Activated CD4-positive, alpha-beta memory T cell treated with anti-CD3 and anti-CD28 coated beads, Interleukin-2, amount 10 ng/mL, durations not matched to agents 7 days and 5 days (primary cell): ENCODE data around the gene ZNF662. TPM values are rescaled to one million over a fixed set of nuclear protein-coding genes. Genes with fewer than 3 reads are reported as not detected.
"Not testable (repeated sequence)": the region's sequence is repeated elsewhere in the genome, so short reads cannot be mapped to it uniquely, and the experiment has no call there.

Experiments
- CTCF ChIA-PET: fragments of 350-600 bp; sonication (Branson Sonifier 250); formaldehyde crosslinking; loops from one replicate; lab custom pipeline; 2021; ENCODE audit warnings: antibody characterized with exemption, inconsistent platforms; lab: Charles Lee
- POLR2A ChIA-PET: fragments of 350-600 bp; sonication (Branson Sonifier 250); formaldehyde crosslinking; loops from one replicate; lab custom pipeline; 2021; ENCODE audit warnings: antibody characterized with exemption; lab: Charles Lee
- DNase-seq: peaks from one replicate; pipeline ENCODE4 v3.0.0-alpha.2; 2020
- H3K27ac Mint-ChIP-seq: one replicate; pipeline ENCODE4 v1.8.0; 2021; ENCODE audit warnings: mild to moderate bottlenecking, mixed read lengths
- H3K27me3 Mint-ChIP-seq: one replicate; pipeline ENCODE4 v1.8.0; 2021; ENCODE audit warnings: mixed read lengths
- H3K36me3 Mint-ChIP-seq: one replicate; pipeline ENCODE4 v1.8.0; 2021; ENCODE audit warnings: low read depth, mixed read lengths
- H3K4me1 Mint-ChIP-seq: one replicate; pipeline ENCODE4 v1.8.0; 2021; ENCODE audit warnings: mixed read lengths
- H3K4me3 Mint-ChIP-seq: one replicate; pipeline ENCODE4 v1.8.0; 2021; ENCODE audit warnings: mild to moderate bottlenecking, mixed read lengths
- H3K9me3 Mint-ChIP-seq: one replicate; pipeline ENCODE4 v1.8.0; 2021; ENCODE audit warnings: mixed read lengths
- total RNA-seq, 2 experiments: library from RNA; stranded (reverse); gene quantifications; one replicate each; pipeline ENCODE4 v1.2.3, GENCODE V29; 2021

The ZNF662 gene
- total RNA-seq, 2 experiments from 2014 or later: 0.10 to 0.40 TPM

DNA sequence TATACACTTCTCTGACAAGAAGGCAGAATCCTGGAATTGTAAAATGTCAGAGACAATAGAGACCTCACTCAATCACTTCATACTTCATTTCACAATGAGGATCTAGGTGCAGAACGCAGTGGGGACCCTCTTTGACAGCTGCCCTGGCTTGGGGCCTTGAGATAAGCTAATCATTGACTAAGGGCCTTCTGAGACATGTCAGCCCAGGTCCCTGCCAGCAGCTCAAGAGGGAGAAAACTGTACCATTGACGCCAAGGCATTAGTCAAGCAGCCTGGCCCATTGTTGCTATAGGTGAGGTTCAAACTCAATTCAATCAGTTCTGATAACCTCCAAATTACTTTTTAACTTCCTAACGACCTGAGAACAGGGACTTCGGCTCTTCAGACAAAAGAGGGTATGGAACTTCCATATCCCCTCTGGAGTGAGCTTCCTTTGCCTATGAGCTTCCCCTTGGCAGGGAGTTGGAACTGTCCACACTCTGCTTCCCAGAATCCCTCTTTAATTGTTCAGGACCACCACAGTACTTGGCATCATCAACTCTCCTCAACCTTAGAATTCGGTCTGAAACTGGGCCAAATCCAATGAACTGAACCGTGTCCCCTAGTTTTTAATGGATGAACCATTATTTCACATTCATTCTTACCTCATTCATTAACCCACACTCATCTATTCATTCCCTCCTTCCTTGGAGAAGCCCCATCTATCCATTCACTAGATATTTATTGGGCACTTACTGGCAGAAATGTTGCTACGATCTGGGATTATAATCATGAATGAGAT is 28.8 kb upstream of the ZNF662 start:
- Mint-ChIP-seq H3K4me1 (peaks cover 15% of the 10 kb centered on the region), H3K27ac (no peak overlapping the region), H3K9me3 (no peaks in the 10 kb centered on the region), H3K27me3 (peaks cover 18% of the 10 kb centered on the region), H3K4me3 (no peak overlapping the region), H3K36me3 (no peaks in the 10 kb centered on the region)
- no peak for DNase-seq
- CTCF ChIA-PET: no interaction called here
- POLR2A ChIA-PET: no interaction called here

DNA sequence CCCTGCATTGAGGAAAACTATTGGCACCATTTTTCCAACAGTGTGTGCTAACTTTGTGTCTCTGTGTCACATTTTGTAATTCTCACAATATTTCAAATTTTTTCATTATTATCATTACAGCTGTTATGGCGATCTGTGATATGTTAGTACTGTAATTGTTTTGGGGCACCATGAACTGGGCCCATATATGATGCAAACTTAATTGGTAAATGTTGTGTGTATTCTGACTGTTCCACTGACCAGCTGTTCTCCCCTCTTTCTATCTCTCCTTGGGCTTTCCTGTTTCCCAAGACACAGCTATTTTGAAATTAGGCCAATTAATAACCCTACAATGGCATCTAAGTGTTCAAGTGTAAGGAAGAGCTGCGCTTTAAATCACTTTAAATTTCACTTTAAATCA is 28.1 kb upstream of the ZNF662 start:
- CTCF ChIA-PET: interaction anchor here (1.2 to 2.4 kb wide), 3 partner anchors 39 to 96 kb away, joined by 4 to 15 read pairs (median 6); no protein-coding TSS in a partner anchor
- H3K4me3 Mint-ChIP-seq: no peak overlapping the region
- POLR2A ChIA-PET: interaction anchor here (1.1 kb wide), 1 partner anchor 47 kb away, joined by 4 read pairs; no protein-coding TSS in a partner anchor
- H3K4me1 Mint-ChIP-seq: peaks cover 15% of the 10 kb centered on the region
- H3K36me3 Mint-ChIP-seq: no peaks in the 10 kb centered on the region
- H3K27ac Mint-ChIP-seq: no peak overlapping the region
- DNase-seq: no peak
- H3K27me3 Mint-ChIP-seq: peaks cover 13% of the 10 kb centered on the region
- no peaks in the 10 kb centered on the region for H3K9me3 Mint-ChIP-seq

DNA sequence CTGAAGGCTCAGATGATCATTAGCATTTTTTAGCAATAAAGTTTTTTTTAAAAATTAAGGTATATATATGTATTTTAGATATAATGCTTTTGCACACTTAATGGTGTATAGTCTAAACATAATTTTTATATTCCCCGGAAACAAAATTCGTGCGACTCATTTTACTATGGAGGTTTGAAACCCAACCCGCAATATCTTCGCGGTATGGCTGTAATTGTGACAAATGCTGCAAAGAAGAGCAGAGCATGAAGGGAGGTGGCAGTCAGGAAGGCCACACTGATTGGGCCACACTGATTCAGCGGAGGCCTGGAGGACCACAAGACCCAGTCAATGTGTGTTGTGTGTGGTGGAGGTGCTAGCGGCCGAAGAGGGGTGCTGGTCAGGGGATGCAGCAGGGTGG is 25.8 kb upstream of the ZNF662 start:
- H3K36me3 Mint-ChIP-seq: no peaks in the 10 kb centered on the region
- H3K4me1 Mint-ChIP-seq: peaks cover 15% of the 10 kb centered on the region
- CTCF ChIA-PET: interaction anchor here (2.4 kb wide), 1 partner anchor 49 kb away, joined by 15 read pairs; no protein-coding TSS in a partner anchor

DNA sequence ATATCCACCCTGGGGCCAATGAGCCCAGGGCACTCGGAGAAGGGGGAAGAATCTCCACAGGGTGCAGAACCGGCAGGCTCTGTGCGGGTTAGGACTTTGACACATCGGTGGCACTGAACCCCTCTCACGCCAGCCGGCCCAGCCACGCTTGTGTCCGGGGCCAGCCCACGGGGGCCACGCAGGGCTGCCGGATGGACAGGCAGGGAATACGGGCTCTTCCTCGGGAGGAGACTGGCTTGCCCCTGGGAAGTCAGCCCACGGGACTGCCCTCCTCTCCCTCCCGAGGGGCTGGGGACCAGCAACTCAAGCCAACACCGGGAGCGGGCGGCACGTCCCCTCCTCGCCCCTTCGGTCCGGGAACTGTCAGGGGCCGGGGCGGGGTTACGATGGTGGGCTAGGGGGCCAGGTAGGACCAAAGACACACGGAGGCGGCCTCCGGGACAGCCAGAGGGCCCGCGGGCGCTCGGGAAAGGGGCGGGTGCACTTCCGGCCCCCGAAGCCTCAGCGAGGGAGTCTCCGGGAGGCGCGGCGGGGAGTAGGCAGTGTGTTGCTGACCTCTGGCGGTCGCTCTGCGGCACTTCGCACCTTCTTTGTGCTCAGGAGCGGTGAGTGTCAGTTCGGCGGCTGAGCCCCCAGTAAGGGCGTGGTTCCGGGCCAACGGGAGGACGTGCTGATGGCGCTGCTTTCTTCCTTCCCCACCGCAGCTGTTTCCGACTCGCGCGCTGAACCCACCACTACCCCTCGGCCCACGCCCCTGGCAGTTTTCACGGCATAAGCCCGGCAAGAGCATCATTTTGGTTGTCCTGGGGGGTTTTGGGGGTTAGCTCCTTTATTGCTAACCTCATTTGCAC is 25.1 kb upstream of the ZNF662 start:
- ChIA-PET POLR2A (interaction anchor here (0.6 to 1.1 kb wide), 5 partner anchors 9 to 60 kb away, joined by 3 to 4 read pairs (median 3); no protein-coding TSS in a partner anchor), CTCF (interaction anchor here (0.6 to 2.2 kb wide), 25 partner anchors 8 to 379 kb away, joined by 3 to 19 read pairs (median 4); partner anchors contain the start of gene HIGD1A)
- Mint-ChIP-seq H3K27ac (peak overlapping the region; percentile 81), H3K4me3 (peak overlapping the region; percentile 74), H3K36me3 (no peaks in the 10 kb centered on the region), H3K27me3 (peaks cover 10% of the 10 kb centered on the region), H3K9me3 (no peaks in the 10 kb centered on the region), H3K4me1 (peaks cover 15% of the 10 kb centered on the region)
- peak; percentile 92 for DNase-seq

More for the DNA sequence above, 25.8 kb upstream of the ZNF662 start:
- DNase-seq: no peak
- POLR2A ChIA-PET: interaction anchor here (0.8 kb wide), 1 partner anchor 49 kb away, joined by 3 read pairs; no protein-coding TSS in a partner anchor
- Mint-ChIP-seq H3K4me3 (peak overlapping the region; percentile 66), H3K27ac (peak overlapping the region; percentile 23), H3K27me3 (peaks cover 9% of the 10 kb centered on the region), H3K9me3 (no peaks in the 10 kb centered on the region)

DNA sequence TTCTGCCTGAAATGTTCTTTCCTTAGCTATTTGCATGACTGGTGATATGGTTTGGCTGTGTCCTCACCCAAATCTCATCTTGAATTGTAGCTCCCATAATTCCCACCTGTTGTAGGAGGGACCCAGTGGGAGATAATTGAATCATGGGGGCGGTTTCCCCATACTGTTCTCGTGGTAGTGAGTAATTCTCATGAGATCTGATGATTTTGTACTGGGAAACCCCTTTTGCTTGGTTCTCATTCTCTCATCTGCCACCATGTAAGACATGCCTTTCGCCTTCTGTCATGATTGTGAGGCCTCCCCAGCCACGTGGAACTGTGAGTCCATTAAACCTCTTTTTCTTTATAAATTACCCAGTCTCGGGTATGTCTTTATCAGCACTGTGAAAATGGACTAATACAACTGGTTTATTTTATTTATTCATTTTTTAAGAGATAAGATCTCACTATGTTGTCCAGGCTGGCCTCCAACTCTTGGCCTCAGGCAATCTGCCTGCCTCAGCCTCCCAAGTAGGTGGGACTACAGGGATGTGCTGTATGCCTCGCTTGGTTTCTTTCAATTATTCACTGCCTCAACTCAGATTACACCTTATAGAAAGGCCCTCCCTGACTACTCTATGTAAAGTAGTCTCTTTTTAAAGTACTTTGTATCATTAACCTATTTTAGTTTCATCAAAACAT is 22.6 kb upstream of the ZNF662 start:
- H3K4me3 Mint-ChIP-seq, H3K9me3 Mint-ChIP-seq, H3K36me3 Mint-ChIP-seq, POLR2A ChIA-PET, CTCF ChIA-PET, H3K27ac Mint-ChIP-seq, DNase-seq: not testable (repeated sequence)
- H3K27me3 Mint-ChIP-seq: peaks cover 18% of the 10 kb centered on the region
- H3K4me1 Mint-ChIP-seq: peaks cover 15% of the 10 kb centered on the region

DNA sequence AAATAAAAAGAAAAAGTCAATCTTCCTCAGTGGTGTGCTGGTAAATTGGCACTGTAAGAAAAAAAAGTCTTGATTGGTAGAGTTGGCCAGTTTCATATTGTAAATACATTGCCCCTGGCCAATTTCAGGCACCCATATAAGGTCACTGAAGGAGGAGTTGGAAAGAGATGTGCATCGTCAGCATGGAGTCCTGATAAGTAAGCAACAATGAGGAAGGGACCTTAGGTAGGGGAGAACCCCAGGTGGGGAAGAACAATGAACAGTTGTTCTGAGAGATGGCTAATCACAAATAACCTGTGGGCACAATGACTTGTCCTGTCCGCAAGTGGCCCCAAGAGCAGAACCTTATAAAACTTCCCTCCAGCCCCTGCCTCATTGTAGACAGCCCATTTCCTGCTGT is 21.6 kb upstream of the ZNF662 start:
- POLR2A ChIA-PET: no interaction called here
- no peaks in the 10 kb centered on the region for H3K36me3 Mint-ChIP-seq
- peaks cover 23% of the 10 kb centered on the region for H3K27me3 Mint-ChIP-seq
- H3K4me3 Mint-ChIP-seq: no peak overlapping the region
- CTCF ChIA-PET: no interaction called here
- peaks cover 15% of the 10 kb centered on the region for H3K4me1 Mint-ChIP-seq
- H3K27ac Mint-ChIP-seq: no peak overlapping the region
- no peak for DNase-seq
- H3K9me3 Mint-ChIP-seq: no peaks in the 10 kb centered on the region

DNA sequence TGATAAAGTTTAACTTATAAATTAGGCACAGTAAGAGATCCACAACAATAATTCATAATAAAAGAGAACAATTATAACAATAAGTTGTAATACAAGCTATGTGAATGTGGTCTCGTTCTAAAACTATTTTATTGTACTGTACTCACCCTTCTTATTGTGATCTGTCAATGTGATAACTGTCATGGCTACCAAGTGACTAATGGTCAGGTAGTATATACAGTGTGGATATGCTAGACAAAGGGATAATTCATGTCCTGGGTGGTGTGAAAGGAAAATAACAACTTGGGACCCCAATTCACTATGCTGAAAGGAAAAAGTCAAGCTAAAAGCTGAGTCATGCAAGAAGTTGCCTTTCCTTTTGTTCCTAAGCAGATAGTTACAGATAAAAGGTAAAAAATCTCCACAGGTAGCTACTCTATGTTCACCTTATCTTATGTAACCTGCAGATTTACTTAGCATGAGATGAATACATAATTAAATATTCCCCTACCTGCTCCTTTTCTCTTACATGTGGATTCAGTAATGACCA is 19.6 kb upstream of the ZNF662 start:
- H3K36me3 Mint-ChIP-seq: no peaks in the 10 kb centered on the region
- H3K4me3 Mint-ChIP-seq: no peak overlapping the region
- DNase-seq: no peak
- ChIA-PET POLR2A (no interaction called here), CTCF (no interaction called here)
- H3K27me3 Mint-ChIP-seq: peaks cover 19% of the 10 kb centered on the region
- no peak overlapping the region for H3K27ac Mint-ChIP-seq
- H3K9me3 Mint-ChIP-seq: no peaks in the 10 kb centered on the region
- H3K4me1 Mint-ChIP-seq: peaks cover 10% of the 10 kb centered on the region

DNA sequence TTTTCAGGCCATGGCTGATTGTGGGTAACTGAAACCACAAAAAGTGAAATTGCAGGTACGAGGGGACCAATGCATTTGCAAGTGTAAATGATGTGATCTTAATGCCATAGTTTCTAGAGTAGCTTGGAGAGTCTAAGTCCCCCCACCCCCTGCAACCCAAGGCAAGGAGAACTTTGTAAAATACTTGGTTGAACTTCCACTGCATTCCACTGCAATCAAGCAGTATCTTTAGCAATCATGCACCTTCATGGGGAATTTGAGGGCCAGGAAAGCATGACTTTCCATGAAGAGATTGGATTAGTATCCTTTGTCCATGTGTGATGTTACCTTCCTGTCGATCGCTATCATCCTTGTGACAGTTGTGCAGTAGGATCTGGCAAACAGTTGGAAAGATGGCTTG is 18.9 kb upstream of the ZNF662 start:
- no peak for DNase-seq
- CTCF ChIA-PET: no interaction called here
- Mint-ChIP-seq H3K36me3 (no peaks in the 10 kb centered on the region), H3K27ac (no peak overlapping the region), H3K27me3 (peaks cover 21% of the 10 kb centered on the region), H3K4me1 (peaks cover 13% of the 10 kb centered on the region), H3K9me3 (peaks cover 3% of the 10 kb centered on the region), H3K4me3 (no peak overlapping the region)
- POLR2A ChIA-PET: no interaction called here

DNA sequence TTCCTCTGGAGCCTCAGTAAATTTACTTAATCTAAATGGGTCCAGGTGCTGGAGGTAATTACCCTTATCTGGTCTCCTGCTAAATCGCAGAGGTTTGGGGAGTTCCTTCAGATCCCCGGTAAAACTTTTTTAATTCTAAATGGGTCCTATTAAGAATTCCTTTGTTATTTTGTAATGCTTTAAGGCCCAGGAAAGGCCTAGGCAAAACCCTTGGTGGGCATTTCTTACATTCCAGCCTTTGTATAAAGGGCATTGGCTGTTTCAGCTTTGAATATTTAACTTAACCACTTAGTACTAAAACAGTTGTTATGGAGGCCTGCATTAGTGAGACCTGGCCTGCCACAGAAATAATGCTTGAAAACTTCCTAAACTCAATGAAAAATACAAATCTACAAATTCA is 14.9 kb upstream of the ZNF662 start:
- POLR2A ChIA-PET: interaction anchor here (1.7 kb wide), 1 partner anchor 10 kb away, joined by 3 read pairs; no protein-coding TSS in a partner anchor

DNA sequence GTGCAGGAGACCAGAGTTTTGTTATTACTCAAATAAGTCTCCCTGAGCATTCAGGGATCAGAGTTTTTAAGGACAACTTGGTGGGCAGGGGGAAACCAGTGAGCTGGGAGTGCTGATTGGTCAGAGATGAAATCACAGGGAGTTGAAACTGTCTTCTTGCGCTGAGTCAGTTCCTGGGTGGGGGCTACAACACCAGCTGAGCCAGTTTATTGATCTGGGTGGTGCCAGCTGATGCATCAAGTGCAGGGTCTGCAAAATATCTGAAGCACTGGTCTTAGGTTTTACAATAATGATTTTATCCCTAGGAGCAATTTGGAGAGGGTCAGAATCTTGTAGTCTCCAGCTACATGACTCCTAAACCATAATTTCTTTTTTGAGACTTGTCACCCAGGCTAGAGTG is 13.8 kb upstream of the ZNF662 start:
- Mint-ChIP-seq H3K36me3 (no peaks in the 10 kb centered on the region), H3K27me3 (peaks cover 15% of the 10 kb centered on the region), H3K4me1 (peaks cover 30% of the 10 kb centered on the region), H3K9me3 (peaks cover 5% of the 10 kb centered on the region), H3K4me3 (no peak overlapping the region), H3K27ac (no peak overlapping the region)
- no peak for DNase-seq
- CTCF ChIA-PET: no interaction called here
- POLR2A ChIA-PET: interaction anchor here (1.7 kb wide), 1 partner anchor 11 kb away, joined by 3 read pairs; no protein-coding TSS in a partner anchor

More for the DNA sequence above, 14.9 kb upstream of the ZNF662 start:
- H3K27ac Mint-ChIP-seq: no peak overlapping the region
- H3K36me3 Mint-ChIP-seq: no peaks in the 10 kb centered on the region
- H3K9me3 Mint-ChIP-seq: peaks cover 4% of the 10 kb centered on the region
- H3K27me3 Mint-ChIP-seq: peaks cover 20% of the 10 kb centered on the region
- CTCF ChIA-PET: no interaction called here
- H3K4me3 Mint-ChIP-seq: no peak overlapping the region
- peaks cover 29% of the 10 kb centered on the region for H3K4me1 Mint-ChIP-seq
- DNase-seq: no peak

DNA sequence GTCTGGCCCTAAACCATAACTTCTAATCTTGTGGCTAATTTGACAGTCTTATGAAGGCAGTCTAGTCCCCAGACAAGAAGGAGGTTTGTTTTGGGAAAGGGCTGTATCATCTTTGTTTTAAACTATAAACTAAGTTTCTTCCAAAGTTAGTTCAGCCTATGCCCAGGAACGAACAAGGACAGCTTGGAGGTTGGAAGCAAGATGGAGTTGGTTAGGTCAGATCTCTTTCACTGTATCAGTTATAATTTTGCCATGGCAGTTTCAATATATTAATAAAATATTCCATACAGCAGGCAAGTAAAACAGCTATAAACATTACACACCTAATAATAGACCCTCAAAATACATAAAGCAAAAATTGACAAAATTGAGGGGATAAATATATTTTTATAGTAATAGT is 13.1 kb upstream of the ZNF662 start:
- POLR2A ChIA-PET: interaction anchor here (1.7 kb wide), 1 partner anchor 11 kb away, joined by 3 read pairs; no protein-coding TSS in a partner anchor
- no peak overlapping the region for H3K27ac Mint-ChIP-seq
- peaks cover 12% of the 10 kb centered on the region for H3K27me3 Mint-ChIP-seq
- no peaks in the 10 kb centered on the region for H3K36me3 Mint-ChIP-seq
- H3K4me1 Mint-ChIP-seq: peaks cover 30% of the 10 kb centered on the region
- H3K9me3 Mint-ChIP-seq: peaks cover 8% of the 10 kb centered on the region
- DNase-seq: no peak
- no peak overlapping the region for H3K4me3 Mint-ChIP-seq
- CTCF ChIA-PET: interaction anchor here (0.9 kb wide), 1 partner anchor 11 kb away, joined by 4 read pairs; no protein-coding TSS in a partner anchor
